Hematopoietic multipotent progenitor cell treated with erythropoietin and hydrocortisone succinate and interleukin-3 and kit ligand, for 8 days (in vitro differentiated cells): ENCODE results near the gene LYSMD2.
A peak's percentile ranks its signal among the peaks of the same experiment; 100 is the strongest.
"Not testable (repeated sequence)": the region's sequence is repeated elsewhere in the genome, so short reads cannot be mapped to it uniquely, and the experiment has no call there.

Source experiments
- DNase-seq: peaks from one replicate; pipeline ENCODE4 v3.0.0-alpha.2; 2015

Gene LYSMD2

GRCh38 chr15:51737522-51738305 lies at the start of gene LYSMD2:
Gene LYSMD2 (minus strand): TSS chr15:51737655. CDS start chr15:51737622, 33 bp downstream.
- DNase-seq = peak; percentile 56

GRCh38 chr15:51787130-51787529 lies 49.7 kb upstream of the LYSMD2 start:
- not testable (repeated sequence) for DNase-seq

- no peak for DNase-seq
Measured at GRCh38 chr15:51783967-51784366, 46.5 kb upstream of the LYSMD2 start.

GRCh38 chr15:51782357-51782896 lies 45.0 kb upstream of the LYSMD2 start:
- DNase-seq = peak; percentile 49

- no peak for DNase-seq
Measured at GRCh38 chr15:51781506-51781905, 44.1 kb upstream of the LYSMD2 start.

GRCh38 chr15:51780636-51781035 lies 43.2 kb upstream of the LYSMD2 start:
- DNase-seq = no peak

- peak; percentile 90 for DNase-seq
Measured at GRCh38 chr15:51776952-51777569, 39.6 kb upstream of the LYSMD2 start.

- DNase-seq = peak; percentile 68
Measured at GRCh38 chr15:51775967-51776816, 38.7 kb upstream of the LYSMD2 start.

GRCh38 chr15:51774916-51775315 lies 37.5 kb upstream of the LYSMD2 start:
- DNase-seq = peak; percentile 77

GRCh38 chr15:51771773-51772172 lies 34.3 kb upstream of the LYSMD2 start:
- no peak for DNase-seq

- DNase-seq = no peak
Measured at GRCh38 chr15:51770902-51771301, 33.4 kb upstream of the LYSMD2 start.

GRCh38 chr15:51768018-51768417 lies 30.6 kb upstream of the LYSMD2 start:
- no peak for DNase-seq

- no peak for DNase-seq
Measured at GRCh38 chr15:51766341-51766740, 28.9 kb upstream of the LYSMD2 start.

- DNase-seq = no peak
Measured at GRCh38 chr15:51765751-51766150, 28.3 kb upstream of the LYSMD2 start.

- no peak for DNase-seq
Measured at GRCh38 chr15:51760805-51761204, 23.4 kb upstream of the LYSMD2 start.

GRCh38 chr15:51759557-51760070 lies 22.2 kb upstream of the LYSMD2 start:
- no peak for DNase-seq

- no peak for DNase-seq
Measured at GRCh38 chr15:51758645-51759044, 21.2 kb upstream of the LYSMD2 start.

- no peak for DNase-seq
Measured at GRCh38 chr15:51757450-51757849, 20.0 kb upstream of the LYSMD2 start.

GRCh38 chr15:51756482-51756881 lies 19.0 kb upstream of the LYSMD2 start:
- no peak for DNase-seq

GRCh38 chr15:51755790-51756189 lies 18.3 kb upstream of the LYSMD2 start:
- DNase-seq = no peak

- DNase-seq = no peak
Measured at GRCh38 chr15:51754267-51754666, 16.8 kb upstream of the LYSMD2 start.

- DNase-seq = no peak
Measured at GRCh38 chr15:51752888-51753287, 15.4 kb upstream of the LYSMD2 start.
